ENCODE results near the gene PLAAT4. TPM values are rescaled to one million over a fixed set of nuclear protein-coding genes. Genes with fewer than 3 reads are reported as not detected.
A peak's percentile ranks its signal among the peaks of the same experiment; 100 is the strongest.
"Not testable (repeated sequence)": the region's sequence is repeated elsewhere in the genome, so short reads cannot be mapped to it uniquely, and the experiment has no call there.

Gene PLAAT4
- total RNA-seq, 1 experiment from 2014 or later = 3.5 TPM

DNA sequence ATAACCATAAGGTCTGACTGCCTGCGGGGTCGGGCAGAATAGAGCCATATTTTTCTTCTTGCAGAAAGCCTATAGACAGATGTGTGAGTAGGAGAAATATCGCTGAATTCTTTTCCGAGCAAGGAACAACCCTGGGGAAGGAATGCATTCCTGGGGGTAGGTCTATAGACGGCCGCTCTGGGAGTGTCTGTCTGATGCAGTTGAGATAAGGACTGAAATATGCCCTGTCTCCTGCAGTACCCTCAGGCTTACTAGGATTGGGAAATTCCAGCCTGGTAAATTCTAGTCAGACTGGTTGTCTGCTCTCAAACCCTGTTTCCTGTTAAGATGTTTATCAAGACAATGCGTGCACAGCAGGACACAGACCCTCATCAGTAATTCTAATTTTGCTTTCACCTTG lies 44.6 kb downstream of the PLAAT4 start:
- H2BK15ac ChIP-seq (ENCODE audit: low read depth, low read length); H3K79me2 ChIP-seq (ENCODE audit: insufficient read depth, low read length); H2BK5ac ChIP-seq (ENCODE audit: insufficient read length, low read length); H2BK120ac ChIP-seq (ENCODE audit: low read depth, low read length, poor library complexity, severe bottlenecking); H2AFZ ChIP-seq (ENCODE audit: low read length); H3K27me3 ChIP-seq (ENCODE audit: insufficient read depth, low read length); H3K4me3 Mint-ChIP-seq; H3K27ac Mint-ChIP-seq; H2BK12ac ChIP-seq (ENCODE audit: insufficient read length, low read depth, low read length); H3K4me1 ChIP-seq (ENCODE audit: insufficient read depth, low read length); H3K27ac ChIP-seq (ENCODE audit: insufficient read length, low read depth, low read length); H3K9ac ChIP-seq (ENCODE audit: extremely low read depth, insufficient read length, low read length); H3K23me2 ChIP-seq (ENCODE audit: insufficient read length, low read depth, low read length, poor library complexity, severe bottlenecking); H3K14ac ChIP-seq (ENCODE audit: insufficient read depth, low read length); H4K91ac ChIP-seq (ENCODE audit: insufficient read length, low read depth, low read length); H3K56ac ChIP-seq (ENCODE audit: insufficient read length, low read depth, low read length); H3K4ac ChIP-seq (ENCODE audit: low read depth, low read length); H4K20me1 ChIP-seq (ENCODE audit: control insufficient read depth, insufficient read depth, insufficient read length); H3T11ph ChIP-seq (ENCODE audit: low read length); H2BK20ac ChIP-seq (ENCODE audit: low read depth, low read length, poor library complexity, severe bottlenecking); H2AK5ac ChIP-seq (ENCODE audit: insufficient read length, low read length); H4K5ac ChIP-seq (ENCODE audit: insufficient read length, low read depth, low read length); H3K23ac ChIP-seq (ENCODE audit: insufficient read length, low read depth, low read length); H3K18ac ChIP-seq (ENCODE audit: insufficient read length, low read depth, low read length); H3K27me3 Mint-ChIP-seq (ENCODE audit: low read depth); H4K8ac ChIP-seq (replicated peaks; ENCODE audit: insufficient read length, low read depth, low read length); H3K4me2 ChIP-seq (ENCODE audit: insufficient read depth, insufficient read length, low read length); H3K79me1 ChIP-seq (ENCODE audit: insufficient read depth, low read depth, low read length, poor library complexity, severe bottlenecking): not testable (repeated sequence)
- H3K4me1 Mint-ChIP-seq = peaks cover 3 to 24% of the 10 kb centered on the region in 2 experiments
- peaks cover 41 to 42% of the 10 kb centered on the region in 2 experiments for H3K9me3 Mint-ChIP-seq
- peaks cover 47 to 90% (median 89%) of the 10 kb centered on the region in 3 experiments for H3K36me3 Mint-ChIP-seq (ENCODE audit: insufficient read depth in 1 of 3, low read depth in 3 of 3)
- DNase-seq = peak; percentile 30
- WGBS (ENCODE audit: extremely low coverage, insufficient read length, low lambda C conversion rate) = no CpG with 5 or more reads among the region's 7 CpGs
- H3K9me3 ChIP-seq (ENCODE audit: control insufficient read depth, low read depth, low read length) = peaks cover 22% of the 10 kb centered on the region

All from H9 (cell line).